Fibroblast of upper back skin (primary cell): ENCODE measurements around the gene CCDC88B.
"Not testable (repeated sequence)": the region's sequence is repeated elsewhere in the genome, so short reads cannot be mapped to it uniquely, and the experiment has no call there.

Source experiments
- DNase-seq: peaks from one replicate; pipeline ENCODE4 v3.0.0-alpha.2; 2013

The CCDC88B gene

GRCh38 chr11:64321533-64321932 lies 18.5 kb upstream of the CCDC88B start:
- DNase-seq = no peak

- DNase-seq = no peak
Measured at GRCh38 chr11:64322925-64323260, 17.1 kb upstream of the CCDC88B start.

- no peak for DNase-seq
Measured at GRCh38 chr11:64323373-64323772, 16.6 kb upstream of the CCDC88B start.

GRCh38 chr11:64323984-64324383 lies 16.0 kb upstream of the CCDC88B start:
- not testable (repeated sequence) for DNase-seq

DNA sequence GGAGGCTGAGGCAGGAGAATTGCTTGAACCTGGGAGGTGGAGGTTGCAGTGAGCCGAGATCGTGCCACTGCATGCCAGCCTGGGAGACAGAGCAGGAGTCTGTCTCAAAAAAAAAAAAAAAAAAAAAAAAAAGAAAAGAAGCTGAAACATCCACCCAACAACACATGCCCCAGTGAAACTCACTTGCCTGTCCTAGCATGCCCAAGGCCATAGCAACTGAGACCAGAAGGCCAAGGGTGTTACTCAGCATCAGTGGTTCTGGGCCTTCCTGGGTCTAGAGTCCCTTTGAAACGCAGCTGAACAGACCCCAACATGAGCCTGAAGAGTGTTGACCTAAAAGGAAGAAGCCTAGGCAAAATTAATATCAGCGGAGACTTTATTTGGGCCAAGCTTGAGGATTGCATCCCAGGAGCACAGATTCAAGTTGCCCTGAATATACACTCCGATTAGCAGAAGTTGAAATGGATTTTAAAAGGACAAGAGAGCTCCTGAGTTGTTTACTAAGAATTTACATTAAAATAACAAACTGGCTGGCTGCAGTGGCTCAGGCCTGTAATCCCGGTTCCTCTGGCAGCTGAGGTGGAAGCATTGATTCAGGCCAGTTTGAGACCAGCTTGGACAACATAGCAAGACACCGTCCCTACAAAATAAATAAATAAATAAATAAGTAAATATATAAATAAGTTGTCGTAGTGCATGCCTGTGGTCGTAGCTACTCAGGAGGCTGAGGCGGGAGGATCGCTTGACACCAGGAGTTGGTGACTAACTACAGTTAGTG lies 15.1 kb upstream of the CCDC88B start:
- no peak for DNase-seq

GRCh38 chr11:64327375-64327774 lies 12.6 kb upstream of the CCDC88B start:
- DNase-seq = no peak

- no peak for DNase-seq
Measured at GRCh38 chr11:64327993-64328392, 12.0 kb upstream of the CCDC88B start.

GRCh38 chr11:64330888-64331287 lies 9.1 kb upstream of the CCDC88B start:
- DNase-seq = no peak

GRCh38 chr11:64331569-64332371 lies 8.2 kb upstream of the CCDC88B start:
- DNase-seq = peak; percentile 84

DNA sequence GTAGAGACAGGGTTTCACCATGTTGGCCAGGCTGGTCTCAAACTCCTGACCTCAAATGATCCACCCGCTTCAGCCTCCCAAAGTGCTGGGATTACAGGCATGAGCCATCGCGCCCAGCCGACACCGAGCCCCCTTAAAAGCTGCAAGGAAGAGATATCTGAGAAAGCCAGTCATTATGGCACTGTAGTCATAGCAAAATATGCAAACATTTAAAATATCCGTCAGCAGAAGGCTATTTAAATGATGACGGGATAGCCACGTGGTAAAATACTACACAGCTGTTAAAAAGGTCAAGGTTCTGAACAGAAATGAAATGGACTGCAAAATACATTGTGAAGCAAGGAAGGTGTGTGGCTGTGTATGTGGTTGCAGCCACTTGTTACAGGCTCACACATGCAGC lies 6.4 kb upstream of the CCDC88B start:
- DNase-seq = no peak

GRCh38 chr11:64334764-64335735 lies 5.0 kb upstream of the CCDC88B start:
- peak; percentile 95 for DNase-seq

DNA sequence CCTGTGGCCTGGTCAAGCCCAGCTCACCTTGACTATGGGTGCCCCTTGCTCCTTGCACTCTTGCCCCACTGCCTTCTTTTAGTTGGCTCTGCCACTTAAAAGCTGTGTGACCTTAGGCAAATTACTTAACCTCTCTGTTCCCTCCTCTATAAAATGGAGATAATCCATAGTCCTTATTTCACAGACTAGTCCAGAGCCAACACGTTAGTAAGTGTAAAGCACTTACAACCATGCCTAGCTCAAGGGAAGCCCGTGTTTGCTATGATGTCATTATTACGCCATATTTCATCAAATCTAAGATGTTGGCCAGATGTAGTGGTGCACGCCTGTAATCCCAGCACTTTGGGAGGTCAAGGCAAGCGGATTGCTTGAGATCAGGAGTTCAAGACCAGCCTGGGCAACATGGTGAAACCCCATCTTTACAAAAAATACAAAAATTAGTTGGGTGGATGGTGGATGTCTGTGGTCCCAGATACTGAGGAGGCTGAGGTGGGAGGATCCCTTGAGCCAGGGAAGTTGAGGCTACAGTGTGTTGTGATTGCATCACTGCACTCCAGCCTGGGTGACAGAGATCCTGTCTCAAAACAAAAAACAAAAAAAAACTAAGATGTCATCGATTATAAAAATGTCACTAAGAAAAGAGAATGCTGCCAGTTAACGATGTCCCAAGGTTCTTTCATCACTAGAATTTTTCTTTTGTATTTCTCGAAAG lies 2.3 kb upstream of the CCDC88B start:
- no peak for DNase-seq

DNA sequence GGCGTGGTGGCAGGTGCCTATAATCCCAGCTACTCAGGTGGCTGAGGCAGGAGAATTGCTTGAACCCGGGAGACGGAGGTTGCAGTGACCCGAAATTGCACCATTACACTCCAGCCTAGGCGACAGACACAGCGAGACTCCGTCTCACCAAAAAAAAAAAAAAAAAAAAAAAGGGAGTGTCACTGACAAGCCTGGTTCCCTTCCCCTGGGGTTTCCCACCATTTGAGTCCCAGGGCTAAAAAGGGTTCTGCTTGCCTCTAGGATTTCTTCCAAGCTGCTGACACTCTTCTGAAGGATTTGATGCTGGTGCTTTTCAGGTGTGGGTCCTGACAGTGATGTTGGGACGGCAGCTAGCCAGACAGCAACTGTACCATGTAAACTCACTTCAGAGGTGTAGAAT lies 1.3 kb upstream of the CCDC88B start:
- DNase-seq = no peak

- DNase-seq = no peak
Measured at GRCh38 chr11:64339286-64339685, 718 bp upstream of the CCDC88B start.

- DNase-seq = no peak
Measured at GRCh38 chr11:64340671-64341335, 799 bp downstream of the CCDC88B start.

- no peak for DNase-seq
Measured at GRCh38 chr11:64341429-64341828, 1.4 kb downstream of the CCDC88B start.

GRCh38 chr11:64341851-64342791 lies 2.1 kb downstream of the CCDC88B start:
- DNase-seq = peak; percentile 81

DNA sequence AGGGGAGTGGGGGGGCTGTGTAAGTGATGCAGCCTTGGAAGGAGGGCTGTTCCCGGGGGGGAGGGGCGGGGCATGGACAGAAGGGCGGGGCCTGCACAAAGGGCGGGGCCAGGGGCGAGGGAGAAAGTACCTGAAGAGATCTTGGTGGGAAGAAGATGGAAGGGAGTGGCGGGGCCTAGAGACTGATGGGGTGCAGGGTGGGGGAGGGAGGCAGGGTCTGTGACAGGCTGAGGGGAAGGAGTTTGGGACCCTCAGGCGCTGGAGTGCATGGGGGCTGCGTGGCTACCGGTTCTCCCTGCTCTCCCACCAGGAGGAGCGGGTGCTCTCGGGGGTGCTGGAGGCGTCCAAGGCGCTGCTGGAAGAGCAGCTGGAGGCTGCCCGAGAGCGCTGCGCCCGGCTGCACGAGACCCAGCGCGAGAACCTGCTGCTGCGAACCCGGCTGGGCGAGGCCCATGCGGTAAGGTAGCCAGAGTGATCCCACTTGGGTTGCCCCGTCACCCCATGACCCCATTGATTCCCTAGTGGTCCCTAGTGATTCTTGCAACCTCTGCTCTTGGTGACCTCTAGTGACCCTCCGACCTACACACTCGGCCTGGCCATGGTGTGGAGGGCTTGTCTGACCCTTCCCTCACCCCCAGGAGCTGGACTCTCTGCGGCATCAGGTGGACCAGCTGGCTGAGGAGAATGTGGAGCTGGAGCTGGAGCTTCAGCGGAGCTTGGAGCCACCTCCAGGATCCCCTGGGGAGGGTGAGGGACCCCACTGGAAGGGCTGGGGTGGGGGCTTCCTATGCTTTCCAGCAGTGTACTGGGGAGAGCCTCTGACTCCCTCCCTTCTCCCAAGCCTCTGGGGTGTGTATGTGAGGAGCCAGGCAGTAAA lies 3.1 kb downstream of the CCDC88B start:
- no peak for DNase-seq

- DNase-seq = no peak
Measured at GRCh38 chr11:64343767-64344559, 4.0 kb downstream of the CCDC88B start.
